Left lung (tissue), 10 donors: Measurements from ENCODE around the gene STRN3. TPM values are rescaled to one million over a fixed set of nuclear protein-coding genes. Genes with fewer than 3 reads are reported as not detected.
"Not testable (repeated sequence)": the region's sequence is repeated elsewhere in the genome, so short reads cannot be mapped to it uniquely, and the experiment has no call there.

Experiments
- ATAC-seq: fragments of 200-7000 bp; cut with Tn5 transposase; one replicate; pipeline ENCODE4 v1.9.1; 2020; ENCODE audit warnings: moderate library complexity
- DNase-seq, 4 donors: peaks; one replicate each; pipeline ENCODE4 v3.0.0-alpha.2; 2013 to 2020
- H3K27ac ChIP-seq, 2 donors: fragments of 200-600 bp; sonication (generic) in 1 of 2; one replicate each; pipeline versions ENCODE4 v1.5.0 to v1.8.0; 2020 to 2021
- H3K27me3 ChIP-seq, 2 donors: fragments of 200-600 bp; sonication (generic) in 1 of 2; one replicate each; pipeline versions ENCODE4 v1.5.0 to v1.8.0; 2020 to 2021
- H3K36me3 ChIP-seq, 2 donors: fragments of 200-600 bp; sonication (generic) in 1 of 2; one replicate each; pipeline versions ENCODE4 v1.5.0 to v1.8.0; 2020 to 2021
- H3K4me1 ChIP-seq, 2 donors: fragments of 200-600 bp; one replicate each; pipeline ENCODE4 v1.8.0; 2021
- H3K4me3 ChIP-seq, 2 donors: fragments of 200-600 bp; sonication (generic) in 1 of 2; one replicate each; pipeline versions ENCODE4 v1.5.0 to v1.8.0; 2020 to 2021; ENCODE audit warnings: mild to moderate bottlenecking in 1 of 2
- H3K9me3 ChIP-seq, 2 donors: fragments of 200-600 bp; sonication (generic) in 1 of 2; one replicate each; pipeline versions ENCODE4 v1.5.0 to v1.8.0; 2020 to 2021
- intact Hi-C, 2 donors: fragments of 100-400 bp; cut with DNase I; formaldehyde crosslinking; loops; one replicate each; pipeline versions ENCODE4 v1.11.2 to v1.14.2; 2022
- polyA plus RNA-seq, 6 donors: library from polyadenylated mRNA; unstranded; fragments of 120-200 nt; gene quantifications; one replicate each; pipeline ENCODE4 v1.2.1, GENCODE V29; 2013; ENCODE audit not compliant: insufficient read length in 6 of 6
- total RNA-seq, 2 donors: library from RNA; stranded (reverse); fragmentation: NEBNext Ultra II Directional; extraction: Animal tissue kit (Norgen Biotek cat#: 25700); gene quantifications; one replicate each; pipeline ENCODE4 v1.2.1, GENCODE V29; 2021
- TF ChIP-seq, protein P1 (sequence below), 2 donors: fragments of 200-600 bp; sonication (generic) in 1 of 2; IDR thresholded peaks; one replicate each; pipeline versions ENCODE4 v1.5.0 to v1.8.0; 2021; ENCODE audit warnings: antibody characterized with exemption in 2 of 2
- donor health status: DM: no; HTN: yes; CAD: no.
- donor health status: DM: no; HTN: no; CAD: no.

STRN3 gene
- total and polyA plus RNA-seq, 8 donors = 31.7 to 54.7 (median 46.5) TPM

DNA sequence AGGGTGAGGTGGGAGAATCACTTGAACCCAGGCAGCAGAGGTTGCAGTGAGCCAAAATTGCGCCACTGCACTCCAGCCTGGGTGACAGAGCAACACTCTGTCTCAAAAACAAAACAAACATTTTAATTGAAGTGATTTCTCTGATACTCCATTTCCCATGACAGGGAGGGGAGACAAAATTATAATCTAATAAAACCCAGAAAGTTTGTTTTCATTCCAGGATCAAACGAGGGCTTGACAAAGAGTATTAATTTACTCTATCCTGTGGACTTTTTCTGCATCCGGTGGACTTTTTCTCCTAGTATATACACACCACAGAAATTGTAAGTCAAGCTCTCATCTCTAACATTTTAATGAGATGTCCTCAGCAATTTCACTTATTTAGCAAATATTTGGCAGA, 15.2 kb downstream of the STRN3 start:
- H3K27me3 ChIP-seq = no peaks in the 10 kb centered on the region
- DNase-seq (no peak), ATAC-seq (no peak)
- peaks cover 0 to 6% of the 10 kb centered on the region in 2 donors for H3K36me3 ChIP-seq
- H3K9me3 ChIP-seq = no peaks in the 10 kb centered on the region
- no peaks in the 10 kb centered on the region for H3K4me1 ChIP-seq
- intact Hi-C loops = no loop called here
- no peak overlapping the region for H3K4me3 ChIP-seq
- TF ChIP-seq, protein P1, sequence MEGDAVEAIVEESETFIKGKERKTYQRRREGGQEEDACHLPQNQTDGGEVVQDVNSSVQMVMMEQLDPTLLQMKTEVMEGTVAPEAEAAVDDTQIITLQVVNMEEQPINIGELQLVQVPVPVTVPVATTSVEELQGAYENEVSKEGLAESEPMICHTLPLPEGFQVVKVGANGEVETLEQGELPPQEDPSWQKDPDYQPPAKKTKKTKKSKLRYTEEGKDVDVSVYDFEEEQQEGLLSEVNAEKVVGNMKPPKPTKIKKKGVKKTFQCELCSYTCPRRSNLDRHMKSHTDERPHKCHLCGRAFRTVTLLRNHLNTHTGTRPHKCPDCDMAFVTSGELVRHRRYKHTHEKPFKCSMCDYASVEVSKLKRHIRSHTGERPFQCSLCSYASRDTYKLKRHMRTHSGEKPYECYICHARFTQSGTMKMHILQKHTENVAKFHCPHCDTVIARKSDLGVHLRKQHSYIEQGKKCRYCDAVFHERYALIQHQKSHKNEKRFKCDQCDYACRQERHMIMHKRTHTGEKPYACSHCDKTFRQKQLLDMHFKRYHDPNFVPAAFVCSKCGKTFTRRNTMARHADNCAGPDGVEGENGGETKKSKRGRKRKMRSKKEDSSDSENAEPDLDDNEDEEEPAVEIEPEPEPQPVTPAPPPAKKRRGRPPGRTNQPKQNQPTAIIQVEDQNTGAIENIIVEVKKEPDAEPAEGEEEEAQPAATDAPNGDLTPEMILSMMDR (IDR thresholded peaks at IDR 0.05) = no peak
- H3K27ac ChIP-seq = no peak overlapping the region

DNA sequence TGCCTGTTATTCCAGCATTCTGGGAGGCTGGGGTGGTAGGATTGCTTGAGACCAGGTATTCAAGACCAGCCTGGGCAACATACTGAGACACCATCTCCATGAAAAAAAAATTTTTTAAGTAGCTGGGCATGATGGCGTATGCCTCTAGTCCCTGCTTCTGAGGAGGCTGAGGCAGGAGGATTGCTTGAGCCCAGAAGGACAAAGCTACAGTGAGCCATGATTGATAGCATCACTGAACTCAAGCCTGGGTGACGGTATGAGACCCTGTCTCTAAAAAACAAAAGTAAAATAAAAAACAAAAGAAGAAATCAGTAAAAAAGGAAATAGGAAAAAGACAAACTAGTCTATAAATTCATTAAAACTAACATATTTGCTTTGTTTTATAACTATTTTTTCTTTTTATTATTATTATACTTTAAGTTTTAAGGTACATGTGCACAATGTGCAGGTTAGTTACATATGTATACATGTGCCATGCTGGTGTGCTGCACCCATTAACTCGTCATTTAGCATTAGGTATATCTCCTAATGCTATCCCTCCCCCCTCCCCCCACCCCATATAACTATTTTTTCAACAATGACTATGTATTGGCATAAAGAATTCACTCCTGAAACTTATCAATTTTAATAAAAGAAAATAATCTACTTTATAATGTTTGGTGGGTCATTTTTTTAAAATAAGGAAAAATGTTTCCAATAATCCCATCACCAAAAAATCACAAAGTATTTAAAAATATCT, 16.2 kb downstream of the STRN3 start:
- Histone ChIP-seq H3K9me3 (no peaks in the 10 kb centered on the region), H3K4me3 (no peak overlapping the region), H3K27ac (no peak overlapping the region), H3K36me3 (peaks cover 0 to 10% of the 10 kb centered on the region in 2 donors), H3K4me1 (no peaks in the 10 kb centered on the region), H3K27me3 (no peaks in the 10 kb centered on the region)
- ATAC-seq (no peak), DNase-seq (no peak)
- intact Hi-C loops = no loop called here
- TF ChIP-seq, protein P1 (IDR thresholded peaks at IDR 0.05) = no peak

DNA sequence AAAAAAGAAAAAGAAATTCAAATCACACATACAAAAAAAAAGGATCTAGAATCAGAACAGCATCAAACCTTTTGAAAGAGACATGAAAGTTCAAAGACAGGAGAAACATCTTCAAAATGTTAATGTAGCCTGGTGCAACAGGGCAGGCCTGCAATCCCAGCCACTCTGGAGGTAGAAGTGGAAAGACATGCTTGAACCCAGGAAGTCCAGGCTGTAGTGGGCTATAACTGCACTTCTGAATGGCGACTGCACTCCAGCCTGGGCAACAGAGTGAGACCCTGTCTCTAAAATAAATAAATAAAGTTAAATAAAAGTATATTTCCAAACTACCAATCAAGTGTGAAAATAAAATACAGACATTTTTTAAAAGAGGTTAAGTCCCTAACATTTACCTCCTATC, 19.5 kb downstream of the STRN3 start:
- H3K9me3 ChIP-seq = no peaks in the 10 kb centered on the region
- no peak overlapping the region for H3K27ac ChIP-seq
- H3K4me3 ChIP-seq = no peak overlapping the region
- ATAC-seq (no peak), DNase-seq (no peak)
- TF ChIP-seq, protein P1 (IDR thresholded peaks at IDR 0.05) = no peak
- no peaks in the 10 kb centered on the region for H3K27me3 ChIP-seq
- H3K4me1 ChIP-seq = no peaks in the 10 kb centered on the region
- H3K36me3 ChIP-seq = peaks cover 0 to 32% of the 10 kb centered on the region in 2 donors
- intact Hi-C loops = no loop called here

DNA sequence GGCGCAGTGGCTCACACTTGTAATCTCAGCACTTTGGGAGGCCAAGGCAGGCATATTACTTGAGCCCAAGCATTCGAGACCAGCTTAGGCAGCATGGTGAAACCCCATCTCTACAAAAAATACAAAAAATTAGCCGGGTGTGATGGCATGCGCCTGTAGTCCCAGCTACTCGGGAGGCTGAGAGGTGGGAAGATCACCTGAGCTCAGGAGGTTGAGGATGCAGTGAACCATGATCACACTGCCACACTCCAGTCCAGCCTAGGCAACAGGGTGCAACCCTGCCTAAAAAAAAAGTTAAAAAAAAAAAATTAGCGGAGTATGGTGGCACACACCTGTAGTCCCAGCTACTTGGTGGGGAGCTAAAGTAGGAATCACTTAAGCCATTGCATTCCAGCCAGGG, 22.2 kb downstream of the STRN3 start:
- H3K4me3 ChIP-seq, DNase-seq, intact Hi-C loops, H3K4me1 ChIP-seq, H3K27me3 ChIP-seq, H3K9me3 ChIP-seq, H3K27ac ChIP-seq, ATAC-seq: not testable (repeated sequence)
- peaks cover 0 to 44% of the 10 kb centered on the region in 2 donors for H3K36me3 ChIP-seq

DNA sequence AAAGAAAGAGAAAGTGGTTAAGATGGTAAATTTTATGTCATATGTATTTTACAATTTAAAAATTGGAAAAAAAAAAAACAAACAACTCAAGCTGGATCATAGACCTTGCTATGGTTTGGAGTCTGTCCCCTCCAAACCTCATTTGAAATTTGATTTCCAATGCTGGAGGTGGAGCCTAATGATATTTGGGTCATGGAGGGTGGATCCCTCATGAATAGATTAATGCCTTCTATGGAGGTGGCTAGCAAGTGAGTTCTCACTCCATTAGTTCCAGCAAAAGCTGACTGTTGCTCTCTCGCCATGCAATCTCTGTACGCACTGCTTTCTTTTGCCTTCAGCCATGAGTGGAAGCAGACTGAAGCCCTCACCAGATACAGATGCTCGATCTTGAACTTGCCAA, 22.9 kb downstream of the STRN3 start:
- ATAC-seq (no peak), DNase-seq (no peak)
- Histone ChIP-seq H3K27me3 (no peaks in the 10 kb centered on the region), H3K4me3 (no peak overlapping the region), H3K9me3 (peaks cover 0 to 5% of the 10 kb centered on the region in 2 donors), H3K36me3 (peaks cover 0 to 46% of the 10 kb centered on the region in 2 donors), H3K4me1 (no peaks in the 10 kb centered on the region), H3K27ac (no peak overlapping the region)
- TF ChIP-seq, protein P1 (IDR thresholded peaks at IDR 0.05) = no peak
- intact Hi-C loops = no loop called here

DNA sequence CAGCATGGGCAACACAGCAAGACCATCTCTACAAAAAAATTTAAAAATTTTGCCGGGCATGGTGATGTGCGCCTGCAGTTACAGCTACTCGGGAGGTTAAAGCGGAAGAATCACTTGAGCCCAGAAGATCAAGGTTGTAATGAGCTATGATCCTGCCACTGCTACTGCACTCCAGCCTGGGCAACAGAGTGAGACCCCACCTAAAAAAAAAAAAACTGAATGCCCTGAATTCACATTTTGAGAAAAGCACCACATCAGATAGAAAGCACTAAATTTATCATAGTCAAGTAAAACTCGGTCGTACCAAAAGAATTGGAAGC, 24.9 kb downstream of the STRN3 start:
- DNase-seq = no peak
- H3K4me3 ChIP-seq = no peak overlapping the region
- TF ChIP-seq, protein P1 (IDR thresholded peaks at IDR 0.05) = no peak
- no peaks in the 10 kb centered on the region for H3K27me3 ChIP-seq
- H3K9me3 ChIP-seq = peaks cover 0 to 7% of the 10 kb centered on the region in 2 donors
- no peaks in the 10 kb centered on the region for H3K4me1 ChIP-seq
- peaks cover 0 to 43% of the 10 kb centered on the region in 2 donors for H3K36me3 ChIP-seq
- H3K27ac ChIP-seq = no peak overlapping the region
- intact Hi-C loops = no loop called here
- ATAC-seq = no peak
